GM11168 (cell line): ENCODE measurements around the gene SEMA4B.

Source experiments
- in situ Hi-C: fragments of 300-500 bp; cut with MboI; formaldehyde crosslinking; loops from one replicate; pipeline ENCODE4 v1.12.0; 2022; ENCODE audit warnings: low sequenced_read_pairs; ENCODE audit not compliant: unreplicated experiment

Gene SEMA4B

DNA sequence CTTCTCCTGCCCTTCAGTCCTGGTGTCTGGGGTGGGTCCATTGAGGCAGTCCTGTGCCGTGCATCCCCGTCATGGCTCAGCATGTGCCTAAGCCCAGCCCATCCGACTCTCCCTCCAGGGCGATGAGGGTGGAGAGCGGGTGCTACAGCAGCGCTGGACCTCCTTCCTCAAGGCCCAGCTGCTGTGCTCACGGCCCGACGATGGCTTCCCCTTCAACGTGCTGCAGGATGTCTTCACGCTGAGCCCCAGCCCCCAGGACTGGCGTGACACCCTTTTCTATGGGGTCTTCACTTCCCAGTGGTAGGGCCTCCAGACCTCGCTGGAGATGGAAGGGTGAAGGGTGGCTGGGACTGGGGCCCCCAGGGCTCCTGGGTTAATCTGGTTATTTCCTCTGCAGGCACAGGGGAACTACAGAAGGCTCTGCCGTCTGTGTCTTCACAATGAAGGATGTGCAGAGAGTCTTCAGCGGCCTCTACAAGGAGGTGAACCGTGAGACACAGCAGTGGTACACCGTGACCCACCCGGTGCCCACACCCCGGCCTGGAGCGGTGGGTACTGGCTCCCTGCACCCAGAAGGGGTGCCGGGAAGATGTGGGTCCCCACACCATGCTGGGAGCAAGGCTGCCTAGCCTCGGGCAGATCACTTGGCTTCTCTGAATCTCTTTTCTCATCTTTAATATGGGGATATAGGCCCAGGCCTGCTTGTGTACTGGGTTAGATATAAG, 22.5 kb downstream of the SEMA4B start:
- in situ Hi-C loops: loop anchor here (10.0 kb wide), 1 partner anchor 59 kb away; no protein-coding TSS in a partner anchor

DNA sequence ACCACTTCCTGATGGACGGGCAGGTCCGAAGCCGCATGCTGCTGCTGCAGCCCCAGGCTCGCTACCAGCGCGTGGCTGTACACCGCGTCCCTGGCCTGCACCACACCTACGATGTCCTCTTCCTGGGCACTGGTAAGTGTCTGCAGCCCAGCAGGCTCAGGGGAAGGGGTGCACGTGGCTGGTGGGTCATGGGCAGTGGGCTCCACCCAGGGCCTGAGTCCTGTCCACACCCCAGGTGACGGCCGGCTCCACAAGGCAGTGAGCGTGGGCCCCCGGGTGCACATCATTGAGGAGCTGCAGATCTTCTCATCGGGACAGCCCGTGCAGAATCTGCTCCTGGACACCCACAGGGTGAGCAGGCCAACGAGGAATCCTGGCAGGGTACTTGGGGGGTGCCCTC, 23.9 kb downstream of the SEMA4B start:
- in situ Hi-C loops: loop anchor here (10.0 kb wide), 1 partner anchor 60 kb away; no protein-coding TSS in a partner anchor

DNA sequence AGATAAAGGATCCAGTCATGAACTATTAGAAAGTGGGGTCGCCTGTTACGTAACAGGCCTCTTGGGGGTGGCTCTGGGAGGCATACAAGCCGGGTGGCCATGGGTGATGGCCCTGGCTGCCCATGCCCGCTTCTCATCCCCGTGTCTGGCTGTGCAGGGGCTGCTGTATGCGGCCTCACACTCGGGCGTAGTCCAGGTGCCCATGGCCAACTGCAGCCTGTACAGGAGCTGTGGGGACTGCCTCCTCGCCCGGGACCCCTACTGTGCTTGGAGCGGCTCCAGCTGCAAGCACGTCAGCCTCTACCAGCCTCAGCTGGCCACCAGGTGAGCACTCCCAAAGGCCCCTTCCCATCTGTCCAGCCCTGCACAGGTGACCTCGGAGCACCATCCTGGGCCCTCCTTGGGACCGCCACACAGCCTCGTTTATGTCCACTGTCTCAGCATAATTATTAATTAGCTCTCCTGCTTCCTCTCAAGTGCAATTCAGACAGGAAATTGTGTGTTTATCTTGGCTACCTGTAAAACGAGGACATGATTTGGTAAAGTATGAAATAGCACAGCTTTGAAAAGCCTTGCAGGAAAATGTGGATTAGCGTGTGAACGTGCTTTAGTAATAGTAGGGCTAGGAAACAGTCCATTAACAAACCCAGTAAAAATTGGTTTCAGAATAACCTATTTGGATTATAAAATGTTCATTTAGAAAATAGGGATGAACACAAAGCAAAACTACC, 24.5 kb downstream of the SEMA4B start:
- in situ Hi-C loops: loop anchor here (10.0 kb wide), 1 partner anchor 61 kb away; no protein-coding TSS in a partner anchor

DNA sequence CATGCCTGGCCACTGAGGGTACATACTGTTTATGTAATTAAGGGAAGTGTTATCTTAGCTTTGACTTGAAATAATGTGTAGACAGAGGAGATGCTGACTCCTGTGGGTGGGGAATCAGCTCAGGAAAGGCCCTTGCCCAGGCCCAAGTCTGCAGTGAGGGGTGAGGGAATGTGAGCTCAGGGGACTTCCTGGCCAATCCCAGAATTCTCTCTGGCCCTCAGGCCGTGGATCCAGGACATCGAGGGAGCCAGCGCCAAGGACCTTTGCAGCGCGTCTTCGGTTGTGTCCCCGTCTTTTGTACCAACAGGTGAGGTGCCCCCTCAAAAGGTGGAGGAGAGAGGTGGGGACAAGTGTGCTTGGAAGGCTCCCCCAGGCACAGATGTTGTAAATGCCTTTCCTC, 26.2 kb downstream of the SEMA4B start:
- in situ Hi-C loops: loop anchor here (10.0 kb wide), 1 partner anchor 63 kb away; no protein-coding TSS in a partner anchor

DNA sequence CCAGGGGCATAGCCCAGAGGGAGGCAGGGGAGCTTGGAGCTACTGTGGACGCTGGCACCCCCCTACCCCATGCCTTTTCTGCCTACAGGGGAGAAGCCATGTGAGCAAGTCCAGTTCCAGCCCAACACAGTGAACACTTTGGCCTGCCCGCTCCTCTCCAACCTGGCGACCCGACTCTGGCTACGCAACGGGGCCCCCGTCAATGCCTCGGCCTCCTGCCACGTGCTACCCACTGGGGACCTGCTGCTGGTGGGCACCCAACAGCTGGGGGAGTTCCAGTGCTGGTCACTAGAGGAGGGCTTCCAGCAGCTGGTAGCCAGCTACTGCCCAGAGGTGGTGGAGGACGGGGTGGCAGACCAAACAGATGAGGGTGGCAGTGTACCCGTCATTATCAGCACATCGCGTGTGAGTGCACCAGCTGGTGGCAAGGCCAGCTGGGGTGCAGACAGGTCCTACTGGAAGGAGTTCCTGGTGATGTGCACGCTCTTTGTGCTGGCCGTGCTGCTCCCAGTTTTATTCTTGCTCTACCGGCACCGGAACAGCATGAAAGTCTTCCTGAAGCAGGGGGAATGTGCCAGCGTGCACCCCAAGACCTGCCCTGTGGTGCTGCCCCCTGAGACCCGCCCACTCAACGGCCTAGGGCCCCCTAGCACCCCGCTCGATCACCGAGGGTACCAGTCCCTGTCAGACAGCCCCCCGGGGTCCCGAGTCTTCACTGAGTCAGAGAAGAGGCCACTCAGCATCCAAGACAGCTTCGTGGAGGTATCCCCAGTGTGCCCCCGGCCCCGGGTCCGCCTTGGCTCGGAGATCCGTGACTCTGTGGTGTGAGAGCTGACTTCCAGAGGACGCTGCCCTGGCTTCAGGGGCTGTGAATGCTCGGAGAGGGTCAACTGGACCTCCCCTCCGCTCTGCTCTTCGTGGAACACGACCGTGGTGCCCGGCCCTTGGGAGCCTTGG, 27.0 kb downstream of the SEMA4B start:
- in situ Hi-C loops: loop anchor here (10.0 kb wide), 1 partner anchor 63 kb away; no protein-coding TSS in a partner anchor

DNA sequence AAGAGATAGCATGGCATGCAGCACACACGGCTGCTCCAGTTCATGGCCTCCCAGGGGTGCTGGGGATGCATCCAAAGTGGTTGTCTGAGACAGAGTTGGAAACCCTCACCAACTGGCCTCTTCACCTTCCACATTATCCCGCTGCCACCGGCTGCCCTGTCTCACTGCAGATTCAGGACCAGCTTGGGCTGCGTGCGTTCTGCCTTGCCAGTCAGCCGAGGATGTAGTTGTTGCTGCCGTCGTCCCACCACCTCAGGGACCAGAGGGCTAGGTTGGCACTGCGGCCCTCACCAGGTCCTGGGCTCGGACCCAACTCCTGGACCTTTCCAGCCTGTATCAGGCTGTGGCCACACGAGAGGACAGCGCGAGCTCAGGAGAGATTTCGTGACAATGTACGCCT, 27.8 kb downstream of the SEMA4B start:
- in situ Hi-C loops: loop anchor here (10.0 kb wide), 1 partner anchor 64 kb away; no protein-coding TSS in a partner anchor

DNA sequence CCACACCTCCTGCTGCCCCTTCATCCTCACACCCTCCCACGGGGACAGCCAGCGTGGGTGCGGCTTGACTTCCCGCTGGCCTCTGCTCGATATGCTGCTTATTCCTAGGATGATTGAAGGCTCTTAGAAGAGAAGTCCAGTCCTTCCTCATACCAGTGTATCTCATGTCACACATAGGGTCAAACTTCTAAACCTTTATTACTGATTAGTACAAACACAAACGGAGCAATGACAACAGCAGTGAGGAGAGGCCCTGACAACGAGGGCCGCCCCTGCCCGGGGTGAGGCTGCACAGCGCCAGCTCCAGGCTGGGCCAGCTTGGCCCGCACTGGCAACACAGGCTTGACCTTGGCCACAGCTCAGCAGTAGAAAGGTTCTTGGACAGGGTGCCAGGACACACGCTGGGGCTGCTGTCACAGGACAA, 29.0 kb downstream of the SEMA4B start:
- in situ Hi-C loops: no loop called here

DNA sequence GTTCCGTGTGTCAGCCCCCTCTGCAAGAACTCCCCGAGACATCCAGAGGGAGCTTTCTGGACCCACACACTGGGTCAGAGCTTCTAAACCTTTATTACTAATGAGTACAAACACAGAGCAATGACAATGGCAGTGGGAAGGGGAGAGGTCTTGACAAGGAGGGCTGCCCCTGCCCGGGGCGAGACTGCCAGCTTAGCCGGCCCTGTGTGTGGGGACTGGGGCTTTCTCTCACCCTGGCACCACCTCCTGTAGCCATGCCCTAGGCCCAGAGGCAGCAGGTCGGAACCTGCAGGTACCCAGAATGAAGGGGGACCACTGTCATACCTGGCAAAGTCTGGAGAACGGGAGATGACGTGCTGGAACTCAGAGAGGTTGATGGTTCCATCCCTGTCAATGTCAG, 29.5 kb downstream of the SEMA4B start:
- in situ Hi-C loops: no loop called here

DNA sequence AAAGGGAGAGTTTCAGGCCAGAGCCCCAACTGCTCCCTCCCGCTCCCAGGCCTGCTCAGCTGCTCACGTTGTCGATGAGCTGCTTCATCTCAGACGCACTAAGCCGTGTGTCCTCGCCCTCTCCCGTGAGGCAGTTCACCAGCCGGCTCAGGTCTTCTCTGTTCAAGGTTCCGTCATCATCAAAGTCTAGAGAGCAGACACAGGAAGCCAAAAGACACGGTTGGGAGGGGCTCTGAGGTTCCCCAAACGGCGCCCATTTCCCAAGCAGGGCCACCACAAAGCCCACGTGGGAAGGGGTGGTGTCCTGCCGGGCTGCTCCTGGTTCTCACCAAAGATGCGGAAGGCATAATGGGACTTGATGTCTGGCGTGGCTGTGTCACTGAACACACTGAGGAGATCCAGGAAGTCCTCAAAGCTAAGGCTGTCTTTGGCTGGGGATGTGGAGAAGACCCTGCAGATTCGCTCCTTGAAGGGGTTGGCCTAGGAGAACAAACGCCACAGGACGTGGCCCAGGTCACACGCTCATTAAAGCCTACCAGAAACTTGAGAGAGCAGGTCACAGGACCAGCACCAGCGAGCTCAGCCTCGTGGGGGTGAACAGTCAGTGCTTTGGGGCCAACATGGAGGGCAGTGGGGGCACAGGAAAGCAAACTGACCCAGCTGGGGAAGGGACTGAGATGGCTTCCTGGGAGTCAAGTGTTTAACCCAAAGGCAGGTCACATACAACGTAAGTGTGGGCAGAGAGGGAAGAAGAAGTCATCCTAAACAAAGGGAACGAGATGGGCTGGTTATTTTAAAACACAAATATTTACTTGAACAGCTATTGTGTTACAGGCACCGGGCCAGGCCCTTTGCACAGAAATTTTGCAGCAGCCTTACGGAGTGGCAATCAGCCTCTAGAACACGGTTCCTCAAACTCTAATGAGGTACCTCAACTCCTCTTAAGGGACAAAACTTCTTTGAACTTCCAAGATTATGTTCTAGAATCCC, 30.2 kb downstream of the SEMA4B start:
- in situ Hi-C loops: no loop called here

DNA sequence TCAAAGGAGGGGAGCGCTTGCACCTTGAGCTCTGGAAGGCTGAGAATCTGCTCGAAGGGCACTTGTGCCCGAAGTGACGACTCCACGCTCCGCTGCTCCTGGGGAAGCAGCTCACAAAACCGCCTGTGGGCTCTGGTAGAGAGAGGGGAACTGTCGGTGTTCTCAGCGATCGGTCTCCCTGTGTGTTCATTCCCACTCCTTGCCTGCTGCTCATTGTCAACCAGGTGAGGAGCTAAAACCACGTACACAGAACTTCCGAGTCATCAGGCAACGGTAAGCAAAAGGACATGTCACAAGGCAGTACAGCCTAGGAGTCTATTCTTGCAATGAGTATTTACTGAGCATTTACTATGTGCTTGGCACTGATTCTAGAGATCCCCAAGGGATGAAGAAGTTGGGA, 31.1 kb downstream of the SEMA4B start:
- in situ Hi-C loops: no loop called here

DNA sequence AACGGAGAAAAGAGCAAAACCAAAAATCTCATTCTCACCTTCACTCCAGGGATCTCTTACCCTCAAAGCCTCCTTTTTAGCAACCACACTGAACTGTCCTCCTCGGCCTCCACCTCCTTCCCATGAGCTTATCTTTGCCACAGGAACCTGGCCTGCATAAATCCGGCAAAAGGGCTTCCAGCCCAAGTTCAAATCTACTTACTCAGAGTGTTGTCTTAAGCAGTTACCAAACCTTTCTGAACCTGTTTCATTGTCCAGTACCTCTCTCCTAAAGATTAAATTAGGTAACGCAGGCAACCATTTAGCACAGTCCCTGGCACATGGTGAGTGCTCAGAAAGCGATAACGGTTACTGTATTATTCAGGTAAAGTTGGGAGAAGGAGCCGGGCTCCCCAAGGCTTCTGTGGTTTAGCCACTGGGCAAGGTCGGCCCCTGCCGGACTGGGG, 31.8 kb downstream of the SEMA4B start:
- in situ Hi-C loops: no loop called here

DNA sequence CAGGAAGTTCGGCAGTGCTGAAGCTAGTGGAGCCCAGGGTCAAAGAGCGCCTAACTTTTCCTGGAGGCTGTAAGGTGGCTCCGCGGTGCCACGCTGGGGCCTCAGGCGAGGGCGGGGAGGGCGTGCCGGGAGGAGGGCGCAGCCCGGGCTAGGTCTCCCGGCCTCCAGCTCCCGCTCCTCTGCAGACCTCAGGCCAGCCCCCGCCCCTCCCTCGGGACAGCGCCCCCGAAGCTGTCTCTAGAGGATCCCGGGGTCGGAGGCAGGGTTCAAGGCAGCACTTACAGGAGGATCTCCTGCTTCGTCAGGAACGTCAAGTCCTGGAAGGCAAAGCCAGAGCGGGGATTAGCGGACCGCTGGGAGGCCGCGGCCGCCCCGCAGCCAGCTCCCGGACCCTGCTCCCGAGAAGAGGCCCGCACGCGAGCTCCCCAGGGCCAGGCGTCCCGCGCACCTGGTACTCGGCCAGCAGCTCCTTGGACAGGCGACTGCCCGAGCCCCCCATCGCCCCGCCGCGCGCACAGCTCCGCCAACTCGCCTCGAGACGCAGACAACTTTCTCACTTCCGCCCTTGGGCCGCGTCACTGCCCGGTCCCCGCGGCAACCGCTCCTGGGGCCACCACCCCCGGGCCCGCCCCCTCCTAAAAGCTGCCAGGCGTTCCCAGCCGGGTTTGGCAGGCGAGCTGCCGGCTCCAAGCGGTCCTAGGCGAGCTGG, 32.4 kb downstream of the SEMA4B start, which contains the start of gene CIB1:
Gene CIB1, minus strand, starts transcription at position 555 of the 709 bp plus-strand sequence. Its CDS starts 56 bp downstream, at position 499.
- in situ Hi-C loops: no loop called here

DNA sequence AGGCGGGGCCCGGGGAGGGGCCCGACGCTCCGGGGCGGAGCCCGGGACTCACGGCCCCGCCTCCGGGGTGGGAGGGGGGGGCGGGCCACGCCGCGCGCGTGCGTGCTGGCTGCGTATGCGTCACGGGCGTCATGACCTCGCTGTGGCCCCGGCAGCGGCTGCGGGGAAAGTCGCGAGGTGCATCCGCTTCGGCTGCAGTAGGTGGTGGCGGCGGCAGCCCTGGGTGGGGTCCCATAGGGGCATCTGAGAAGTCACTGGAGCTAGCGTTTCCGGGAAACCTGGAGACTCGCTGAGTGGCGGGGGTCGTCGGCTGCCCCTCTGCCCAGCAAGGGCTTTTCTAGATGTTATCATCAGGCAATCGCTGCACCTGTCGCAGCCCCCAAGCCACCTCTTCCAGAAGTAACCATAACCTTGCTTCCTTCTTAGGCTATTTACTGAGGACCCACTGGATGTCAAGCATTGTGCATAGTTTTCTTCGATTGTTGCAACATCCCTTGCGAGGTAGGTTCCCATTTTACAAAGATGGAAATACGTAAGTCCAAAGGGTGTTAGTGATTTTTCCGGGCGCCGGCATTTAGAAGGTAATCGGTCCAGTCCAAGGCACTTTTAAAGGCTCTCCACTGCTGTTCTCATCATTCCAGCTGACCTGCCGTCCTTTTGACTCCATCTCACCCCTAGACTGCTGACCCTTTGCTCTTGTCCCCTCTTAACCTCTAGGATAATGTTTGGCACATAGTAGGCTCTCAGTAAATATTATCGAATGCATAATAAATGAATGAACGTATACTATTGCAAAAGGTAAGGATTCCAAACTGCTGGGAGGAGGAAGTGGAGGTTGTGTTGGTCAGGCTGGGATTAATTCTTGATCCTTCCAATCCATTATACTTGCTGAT, 33.2 kb downstream of the SEMA4B start, which contains the start of gene GDPGP1:
Gene GDPGP1, plus strand, starts transcription at position 114 of the 893 bp plus-strand sequence. CDS start 6,700 bp downstream, outside the sequence.
- in situ Hi-C loops: no loop called here

DNA sequence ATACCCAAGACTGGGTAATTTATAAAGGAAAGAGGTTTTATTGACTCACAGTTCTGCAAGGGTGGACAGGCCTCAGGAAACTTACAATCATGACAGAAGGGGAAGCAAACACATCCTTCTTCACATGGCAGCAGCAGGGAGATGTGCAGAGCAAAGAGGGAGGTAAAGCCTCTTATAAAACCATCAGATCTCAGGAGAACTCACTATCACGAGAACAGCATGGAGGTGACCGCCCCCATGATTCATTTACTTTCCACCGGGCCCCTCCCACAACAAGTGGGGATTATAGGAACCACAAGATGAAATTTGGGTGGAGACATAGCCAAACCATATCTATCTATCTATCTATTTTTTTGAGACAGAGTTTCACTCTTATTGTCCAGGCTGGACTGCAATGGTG, 38.2 kb downstream of the SEMA4B start:
- in situ Hi-C loops: no loop called here

DNA sequence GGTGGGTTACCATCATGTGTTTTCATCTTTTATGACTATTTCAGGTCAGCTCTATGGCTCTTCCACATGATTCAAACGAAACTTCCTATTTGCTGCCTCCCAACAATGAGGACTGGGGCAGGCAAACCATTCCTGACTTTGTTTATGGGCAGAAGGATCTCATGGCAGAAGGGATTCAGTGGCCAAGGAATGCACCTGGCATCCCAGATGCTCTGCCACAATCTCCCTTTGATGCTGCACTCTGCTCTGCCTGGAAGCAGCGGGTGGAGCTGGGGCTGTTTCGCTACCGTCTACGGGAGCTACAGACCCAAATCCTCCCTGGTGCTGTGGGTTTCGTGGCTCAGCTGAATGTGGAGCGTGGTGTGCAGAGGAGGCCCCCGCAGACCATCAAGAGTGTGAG, 39.7 kb downstream of the SEMA4B start:
- in situ Hi-C loops: no loop called here

DNA sequence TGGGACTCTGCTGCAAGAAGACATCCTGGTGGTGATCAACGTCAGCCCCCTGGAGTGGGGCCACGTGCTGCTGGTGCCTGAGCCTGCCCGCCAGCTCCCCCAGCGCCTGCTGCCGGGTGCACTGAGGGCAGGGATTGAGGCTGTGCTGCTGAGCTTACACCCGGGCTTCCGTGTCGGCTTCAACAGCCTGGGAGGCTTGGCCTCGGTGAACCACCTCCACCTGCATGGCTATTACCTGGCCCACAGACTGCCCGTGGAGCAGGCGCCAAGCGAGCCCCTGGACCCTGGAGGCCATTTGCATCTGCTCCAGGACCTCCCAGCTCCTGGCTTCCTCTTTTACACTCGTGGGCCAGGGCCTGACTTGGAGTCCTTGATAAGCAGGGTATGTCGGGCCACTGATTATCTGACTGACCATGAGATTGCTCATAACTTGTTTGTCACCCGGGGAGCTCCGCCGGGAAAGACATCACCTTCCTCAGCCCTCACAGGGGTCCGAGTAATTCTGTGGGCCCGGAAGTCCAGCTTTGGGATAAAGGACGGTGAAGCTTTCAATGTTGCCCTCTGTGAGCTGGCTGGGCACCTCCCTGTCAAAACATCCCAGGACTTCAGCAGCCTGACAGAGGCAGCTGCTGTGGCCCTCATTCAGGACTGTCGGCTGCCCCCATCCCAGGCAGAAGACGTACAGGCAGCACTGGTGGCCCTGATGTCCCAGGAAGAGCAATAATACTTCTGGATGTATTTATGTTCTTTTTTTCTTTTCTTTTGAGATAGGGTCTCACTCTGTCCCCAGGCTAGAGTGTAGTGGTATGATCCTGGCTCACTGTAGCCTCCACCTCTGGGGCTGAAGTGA, 40.4 kb downstream of the SEMA4B start:
- in situ Hi-C loops: no loop called here
